Mesothelial cell of epicardium (in vitro differentiated cells): ENCODE data around the gene SCAMP4. TPM values are rescaled to one million over a fixed set of nuclear protein-coding genes. Genes with fewer than 3 reads are reported as not detected.

Experiments
- DNase-seq, 2 experiments: peaks; one replicate each; pipeline ENCODE4 v3.0.0; 2021; ENCODE audit warnings: low spot score in 2 of 2; ENCODE audit not compliant: unreplicated experiment in 2 of 2
- H3K27ac Mint-ChIP-seq: 2 replicates; pipeline ENCODE4 v1.8.0; 2021; ENCODE audit warnings: mixed read lengths
- H3K27me3 Mint-ChIP-seq: 2 replicates; pipeline ENCODE4 v1.8.0; 2021; ENCODE audit warnings: low read depth, mixed read lengths
- H3K36me3 Mint-ChIP-seq: 2 replicates; pipeline ENCODE4 v1.8.0; 2021; ENCODE audit warnings: mixed read lengths
- H3K4me1 Mint-ChIP-seq: 2 replicates; pipeline ENCODE4 v1.8.0; 2021; ENCODE audit warnings: mixed read lengths
- H3K4me3 Mint-ChIP-seq: 2 replicates; pipeline ENCODE4 v1.8.0; 2021; ENCODE audit warnings: mild to moderate bottlenecking, moderate library complexity, mixed read lengths
- H3K9me3 Mint-ChIP-seq: 2 replicates; pipeline ENCODE4 v1.8.0; 2021; ENCODE audit warnings: mixed read lengths
- total RNA-seq: library from RNA; stranded (reverse); gene quantifications from 3 replicates; pipeline ENCODE4 v1.2.1, GENCODE V29; 2021
- TF ChIP-seq, protein P1 (sequence below): fragments of 200-600 bp; sonication (generic); IDR thresholded peaks from one replicate; pipeline ENCODE4 v1.5.0; 2021; ENCODE audit warnings: antibody characterized with exemption; ENCODE audit not compliant: unreplicated experiment

SCAMP4 gene
- total RNA-seq, 1 donor from 2014 or later, result 97.7 TPM

DNA sequence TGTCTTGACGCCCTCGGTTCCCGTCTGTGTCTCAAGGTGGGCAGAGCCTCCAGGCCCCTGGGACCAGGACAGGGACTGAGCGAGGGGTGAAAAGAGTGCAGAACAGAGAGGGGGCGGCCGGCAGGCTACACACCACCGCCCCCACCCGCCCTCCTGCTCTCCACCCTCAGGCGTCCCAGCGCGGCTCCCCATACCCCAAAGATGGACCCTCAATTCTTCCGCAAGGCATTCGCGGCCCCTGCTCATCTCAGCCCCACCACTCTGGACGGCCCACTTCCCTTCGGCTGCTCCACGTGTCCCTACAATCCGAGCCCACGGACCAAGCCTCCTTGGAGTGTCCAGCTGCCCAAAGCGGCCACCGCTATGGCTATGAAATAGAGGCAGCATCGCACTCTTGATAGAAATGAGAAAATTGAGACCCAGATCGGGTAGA lies 43.6 kb upstream of the SCAMP4 start:
- H3K27me3 Mint-ChIP-seq, result peaks cover 13% of the 10 kb centered on the region
- TF ChIP-seq, protein P1, sequence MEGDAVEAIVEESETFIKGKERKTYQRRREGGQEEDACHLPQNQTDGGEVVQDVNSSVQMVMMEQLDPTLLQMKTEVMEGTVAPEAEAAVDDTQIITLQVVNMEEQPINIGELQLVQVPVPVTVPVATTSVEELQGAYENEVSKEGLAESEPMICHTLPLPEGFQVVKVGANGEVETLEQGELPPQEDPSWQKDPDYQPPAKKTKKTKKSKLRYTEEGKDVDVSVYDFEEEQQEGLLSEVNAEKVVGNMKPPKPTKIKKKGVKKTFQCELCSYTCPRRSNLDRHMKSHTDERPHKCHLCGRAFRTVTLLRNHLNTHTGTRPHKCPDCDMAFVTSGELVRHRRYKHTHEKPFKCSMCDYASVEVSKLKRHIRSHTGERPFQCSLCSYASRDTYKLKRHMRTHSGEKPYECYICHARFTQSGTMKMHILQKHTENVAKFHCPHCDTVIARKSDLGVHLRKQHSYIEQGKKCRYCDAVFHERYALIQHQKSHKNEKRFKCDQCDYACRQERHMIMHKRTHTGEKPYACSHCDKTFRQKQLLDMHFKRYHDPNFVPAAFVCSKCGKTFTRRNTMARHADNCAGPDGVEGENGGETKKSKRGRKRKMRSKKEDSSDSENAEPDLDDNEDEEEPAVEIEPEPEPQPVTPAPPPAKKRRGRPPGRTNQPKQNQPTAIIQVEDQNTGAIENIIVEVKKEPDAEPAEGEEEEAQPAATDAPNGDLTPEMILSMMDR, result no peak
- H3K27ac Mint-ChIP-seq, result peak overlapping the region; percentile 47

DNA sequence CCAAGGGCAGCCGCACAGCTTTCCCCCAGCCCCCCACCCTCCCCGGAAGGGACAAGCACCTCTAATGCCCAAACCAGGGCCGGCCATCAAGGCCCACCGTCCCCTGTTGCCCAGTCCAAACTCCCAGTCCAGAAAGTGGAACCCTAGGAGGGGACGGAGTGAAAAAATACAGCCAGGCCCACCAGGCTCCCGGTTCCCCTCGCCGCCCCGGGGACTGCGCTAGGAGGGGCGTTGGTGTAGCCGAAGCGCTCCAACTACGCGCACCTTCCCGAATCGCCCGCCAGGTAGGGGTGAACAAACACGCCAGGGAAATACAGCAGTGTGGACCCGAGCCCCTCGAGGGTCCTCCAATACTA lies 43.2 kb upstream of the SCAMP4 start:
- H3K9me3 Mint-ChIP-seq, result no peaks in the 10 kb centered on the region
- no peak for DNase-seq
- H3K27ac Mint-ChIP-seq, result peak overlapping the region; percentile 87
- TF ChIP-seq, protein P1, result no peak
- H3K4me3 Mint-ChIP-seq, result peak overlapping the region; percentile 91
- peaks cover 30% of the 10 kb centered on the region for H3K4me1 Mint-ChIP-seq
- H3K27me3 Mint-ChIP-seq, result peaks cover 13% of the 10 kb centered on the region
- no peaks in the 10 kb centered on the region for H3K36me3 Mint-ChIP-seq

More for the DNA sequence above, 43.6 kb upstream of the SCAMP4 start:
- Mint-ChIP-seq H3K36me3 (no peaks in the 10 kb centered on the region), H3K9me3 (no peaks in the 10 kb centered on the region), H3K4me1 (peaks cover 30% of the 10 kb centered on the region), H3K4me3 (peak overlapping the region; percentile 91)
- DNase-seq, result no peak

DNA sequence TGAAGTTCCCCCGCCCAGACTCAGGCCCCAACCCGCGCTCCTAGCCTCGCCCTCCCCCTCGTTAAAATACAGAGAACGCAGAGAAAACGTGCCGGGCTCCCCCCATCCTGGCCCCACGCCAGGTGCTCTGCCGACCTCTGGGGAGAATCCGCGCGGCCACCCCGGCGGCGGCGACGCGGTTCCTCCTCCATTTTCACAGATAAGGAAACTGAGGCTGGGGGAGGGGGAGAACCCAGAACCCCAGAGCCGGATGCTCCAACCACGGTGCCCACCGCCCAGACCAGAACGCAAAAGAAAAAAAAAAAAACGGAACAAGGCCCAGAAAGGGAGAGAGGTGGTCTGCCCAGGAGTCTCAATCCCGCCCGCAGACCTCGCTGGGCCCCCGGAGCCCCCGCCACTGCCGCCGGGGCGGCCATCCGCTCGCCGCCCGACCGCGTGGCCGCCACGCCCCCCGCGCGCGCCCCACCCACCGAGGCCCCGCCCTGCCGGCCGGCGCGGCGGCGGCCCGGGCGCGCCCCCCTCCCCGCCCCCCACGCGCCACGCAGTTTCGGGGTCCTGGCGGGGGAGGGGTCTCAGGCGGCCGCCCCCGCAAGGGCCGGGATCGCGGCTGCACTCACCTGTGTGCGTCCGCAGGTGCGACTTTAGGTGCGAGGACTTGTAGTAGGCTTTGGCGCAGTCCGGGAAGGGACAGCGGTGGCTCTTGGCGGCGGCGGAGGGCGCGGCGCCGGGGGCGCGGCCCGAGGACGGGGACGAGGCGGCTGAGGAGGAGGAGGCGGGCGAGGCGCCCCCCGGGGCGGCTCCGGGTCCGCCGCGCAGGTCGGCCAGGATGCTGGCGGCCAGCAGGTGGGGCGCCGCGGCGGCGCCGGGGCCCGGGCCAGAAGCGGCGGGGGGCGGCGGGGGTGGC lies 42.5 kb upstream of the SCAMP4 start:
- Mint-ChIP-seq H3K4me1 (peaks cover 28% of the 10 kb centered on the region), H3K4me3 (peak overlapping the region; percentile 91), H3K27ac (peak overlapping the region; percentile 87), H3K9me3 (no peaks in the 10 kb centered on the region), H3K36me3 (no peaks in the 10 kb centered on the region), H3K27me3 (peaks cover 13% of the 10 kb centered on the region)
- TF ChIP-seq, protein P1, result no peak
- no peak for DNase-seq

DNA sequence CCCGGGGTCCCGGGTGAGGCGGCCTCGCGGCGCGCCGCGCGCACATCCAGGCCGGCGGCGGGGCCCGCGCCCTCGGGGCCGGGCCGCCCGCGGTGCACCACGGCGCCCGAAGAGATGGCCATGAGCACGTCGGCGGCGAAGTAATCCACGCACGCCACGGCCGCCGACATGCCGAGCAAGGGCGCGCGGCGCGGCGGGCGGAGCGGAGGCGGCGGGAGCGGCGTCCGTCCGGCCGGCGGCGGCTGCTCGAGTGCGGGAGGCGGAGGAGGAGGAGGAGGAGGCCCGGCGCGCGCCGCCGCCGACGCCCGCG lies 41.9 kb upstream of the SCAMP4 start, which contains the start of gene KLF16:
KLF16 (minus strand) TSS at position 252 of the 310 bp plus-strand sequence; CDS start at position 170, 82 bp downstream.
- Mint-ChIP-seq H3K4me1 (peaks cover 26% of the 10 kb centered on the region), H3K4me3 (peak within 1 kb of the TSS; percentile 91), H3K27me3 (peaks cover 13% of the 10 kb centered on the region), H3K27ac (peak within 1 kb of the TSS; percentile 87), H3K36me3 (no peaks in the 10 kb centered on the region), H3K9me3 (no peaks in the 10 kb centered on the region)
- TF ChIP-seq, protein P1, result no peak
- DNase-seq, result no peak

DNA sequence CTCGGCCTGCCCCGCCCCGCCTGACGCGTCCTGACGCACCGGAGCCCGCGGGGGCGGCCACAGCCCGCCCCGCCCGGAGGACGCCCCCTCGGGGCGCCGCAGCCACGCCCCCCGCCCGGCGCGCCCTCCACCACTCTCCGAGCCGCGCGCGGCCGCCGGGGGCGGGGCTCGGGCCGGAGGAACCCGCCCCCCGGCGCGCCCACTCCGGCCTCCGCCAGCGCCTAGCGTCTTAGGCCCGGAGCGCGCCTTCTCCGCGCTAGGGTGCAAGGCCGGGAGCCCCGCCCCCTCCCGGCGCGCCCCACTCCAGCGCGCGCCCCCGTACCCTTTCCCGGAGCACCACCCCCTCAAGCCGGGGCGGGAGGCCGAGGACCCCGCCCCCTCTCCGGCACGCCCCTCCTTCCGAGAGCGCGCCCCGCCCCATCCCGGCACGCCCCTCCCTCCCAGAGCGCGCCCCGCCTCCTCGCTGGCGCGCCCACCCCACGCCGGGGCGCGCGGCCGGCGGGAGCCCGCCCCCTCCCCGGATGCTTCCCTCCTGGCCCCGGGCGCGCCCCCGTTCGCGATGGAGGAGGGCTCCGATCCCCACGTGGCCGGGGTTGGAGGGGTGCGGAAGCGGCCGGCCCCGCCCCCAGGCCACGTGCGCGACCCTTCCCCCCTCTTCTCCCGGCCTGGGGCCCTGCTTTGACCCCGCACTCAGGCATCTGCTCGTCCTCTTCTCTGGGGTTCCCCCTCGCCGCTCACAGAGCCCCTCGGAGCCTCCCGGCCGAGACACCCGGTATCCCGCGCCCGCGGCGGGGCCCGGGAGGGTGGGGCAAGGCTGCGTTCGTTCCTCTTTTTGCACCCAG lies 41.3 kb upstream of the SCAMP4 start:
- H3K27ac Mint-ChIP-seq, result no peak overlapping the region
- no peaks in the 10 kb centered on the region for H3K9me3 Mint-ChIP-seq

More for the DNA sequence above, 41.3 kb upstream of the SCAMP4 start:
- TF ChIP-seq, protein P1, result no peak
- DNase-seq, result peak; percentile 93 to 94
- Mint-ChIP-seq H3K4me3 (peak overlapping the region; percentile 70), H3K36me3 (no peaks in the 10 kb centered on the region), H3K27me3 (peaks cover 13% of the 10 kb centered on the region), H3K4me1 (peaks cover 23% of the 10 kb centered on the region)
